NCI-H128 (cell line): ENCODE results near the gene PARP2.

Experiments used
- DNase-seq: peaks from one replicate; lab custom pipeline; 2025; ENCODE audit not compliant: unreplicated experiment; lab: John Stamatoyannopoulos, UW

Gene PARP2

DNA sequence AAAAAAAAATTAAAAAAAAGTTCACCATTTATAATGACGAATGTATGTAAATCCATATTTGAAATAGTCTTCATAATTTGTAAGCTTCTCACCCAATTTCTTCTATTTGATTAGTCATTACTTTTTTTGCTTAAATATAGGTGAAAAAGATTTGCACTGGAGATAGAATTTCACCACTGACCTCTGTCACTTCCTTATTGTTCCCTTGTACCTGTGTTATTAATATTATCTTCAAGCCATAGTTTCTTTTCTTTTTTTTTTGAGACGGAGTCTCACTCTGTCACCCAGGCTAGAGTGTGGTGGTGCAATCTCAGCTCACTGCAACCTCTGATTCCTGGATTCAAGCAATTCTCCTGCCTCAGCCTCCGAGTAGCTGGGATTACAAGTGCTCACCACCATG lies 54.1 kb downstream of the PARP2 start:
- no peak for DNase-seq

DNA sequence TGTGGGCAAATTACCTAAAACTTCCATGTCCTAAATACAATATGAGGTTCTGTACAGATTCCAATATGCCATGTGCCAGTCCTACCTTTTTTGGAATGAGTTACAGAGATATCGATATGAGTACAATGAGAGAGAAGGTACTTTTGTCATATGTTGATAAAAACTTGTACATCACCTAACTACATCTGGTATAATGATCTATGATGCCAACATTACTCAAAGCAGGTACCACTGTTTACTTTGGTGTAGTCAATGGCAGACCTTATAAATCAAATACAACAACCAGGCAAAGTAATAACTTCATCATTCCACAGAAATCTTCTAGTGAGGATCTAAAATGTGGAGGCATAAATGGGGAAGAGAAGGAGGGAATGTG lies 57.1 kb downstream of the PARP2 start:
- DNase-seq, result no peak

GRCh38 chr14:20400965-20401593 lies 57.6 kb downstream of the PARP2 start:
- no peak for DNase-seq

DNA sequence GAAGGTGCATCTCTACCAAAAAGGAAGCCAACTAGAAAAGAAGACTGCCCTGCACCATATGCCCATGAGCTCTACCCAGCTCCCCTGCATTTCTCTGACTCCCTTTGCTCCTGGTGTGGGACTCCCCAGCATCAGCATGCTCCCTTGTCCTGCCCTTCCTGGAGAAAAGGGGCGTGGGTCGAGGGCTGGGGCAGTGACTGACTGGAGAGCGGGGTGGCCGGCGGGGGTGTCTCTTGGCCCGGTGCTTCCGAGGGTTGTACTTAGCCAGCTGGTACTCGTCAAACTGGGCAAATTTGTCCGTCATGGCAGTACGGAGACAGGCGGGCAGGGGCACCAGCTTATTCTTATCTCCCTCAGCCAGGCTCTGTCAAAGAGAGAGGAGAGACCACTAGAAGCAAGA lies 60.1 kb downstream of the PARP2 start:
- no peak for DNase-seq
